Tibial nerve (tissue), 4 donors: ENCODE results near the gene PLCL2. TPM values are rescaled to one million over a fixed set of nuclear protein-coding genes. Genes with fewer than 3 reads are reported as not detected.
"Not testable (repeated sequence)": the region's sequence is repeated elsewhere in the genome, so short reads cannot be mapped to it uniquely, and the experiment has no call there.

Experiments
- DNase-seq, 2 donors: peaks; one replicate each; pipeline ENCODE4 v3.0.0-alpha.2; 2019; ENCODE audit warnings: low spot score in 2 of 2
- H3K27ac ChIP-seq, 4 donors: fragments of 200-600 bp; sonication (generic) in 3 of 4; one replicate each; pipeline ENCODE4 v1.5.1; 2017 to 2019; ENCODE audit warnings: mild to moderate bottlenecking in 1 of 4
- H3K27me3 ChIP-seq, 2 donors: fragments of 200-600 bp; sonication (generic) in 1 of 2; one replicate each; pipeline versions ENCODE4 v1.5.1 to v1.6.0; 2017 to 2019
- H3K36me3 ChIP-seq, 3 donors: fragments of 200-600 bp; sonication (generic); one replicate each; pipeline ENCODE4 v1.5.1; 2018 to 2019
- H3K4me1 ChIP-seq, 4 donors: fragments of 200-600 bp; sonication (generic) in 3 of 4; one replicate each; pipeline ENCODE4 v1.5.1; 2017 to 2019
- H3K4me3 ChIP-seq, 4 donors: fragments of 200-600 bp; sonication (generic) in 3 of 4; one replicate each; pipeline ENCODE4 v1.5.1; 2017 to 2019; ENCODE audit warnings: mild to moderate bottlenecking in 1 of 4, moderate library complexity in 1 of 4
- H3K9me3 ChIP-seq, 4 donors: fragments of 200-600 bp; sonication (generic) in 3 of 4; one replicate each; pipeline ENCODE4 v1.5.1; 2017 to 2019
- CTCF ChIP-seq, 5 experiments: fragments of 200-600 bp in 3 of 5; fragments of 450-650 bp in 2 of 5; sonication (generic) in 3 of 5; IDR thresholded peaks; one replicate each; pipeline ENCODE4 v1.5.1; 2016 to 2019; ENCODE audit warnings: antibody characterized with exemption in 5 of 5, mild to moderate bottlenecking in 3 of 5, moderate library complexity in 2 of 5
- EP300 ChIP-seq, 2 donors: sonication (generic); formaldehyde crosslinking; IDR thresholded peaks; one replicate each; pipeline ENCODE4 v1.6.1; 2017; ENCODE audit warnings: antibody characterized with exemption in 2 of 2, mild to moderate bottlenecking in 1 of 2
- POLR2A ChIP-seq, 2 donors: fragments of 450-650 bp; IDR thresholded peaks; one replicate each; pipeline ENCODE4 v1.6.1; 2017; ENCODE audit warnings: antibody characterized with exemption in 2 of 2, mild to moderate bottlenecking in 2 of 2, moderate library complexity in 2 of 2
- WGBS, 2 donors: methylation state at CpG; one replicate each; pipeline ENCODE4 v1.1.5; 2018; 5-methylcytosine and 5-hydroxymethylcytosine counted together
- total RNA-seq, 4 donors: library from RNA; depleted of rRNA; stranded (reverse); fragments of >200 nt; gene quantifications; one replicate each; pipeline ENCODE4 v1.1.0, GENCODE V29; 2016

Gene PLCL2
- total RNA-seq, 4 donors from 2014 or later: 17.7 to 39.3 (median 29.0) TPM

DNA sequence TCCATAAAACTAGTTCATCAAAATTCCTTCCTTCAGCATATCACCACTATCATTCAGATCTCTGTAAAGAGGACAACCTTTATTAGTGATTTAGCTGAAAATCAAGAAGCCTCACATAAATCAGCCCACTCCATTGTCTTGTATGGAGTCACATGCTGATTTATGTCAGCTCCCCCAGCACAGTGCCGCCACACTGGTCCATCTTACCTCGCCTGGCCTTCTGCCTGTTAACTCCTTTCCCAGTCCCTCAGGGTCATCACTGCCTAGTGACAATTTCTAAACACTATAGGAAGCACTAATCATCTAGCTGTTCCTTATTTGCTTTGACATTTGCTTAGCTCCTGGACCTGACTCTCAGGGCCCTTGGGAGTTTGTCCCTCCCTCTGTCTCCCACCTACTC, 75.4 kb downstream of the PLCL2 start:
- no peaks in the 10 kb centered on the region for H3K27me3 ChIP-seq
- H3K9me3 ChIP-seq: peaks cover 0 to 10% (median 1%) of the 10 kb centered on the region in 4 donors
- no peak for DNase-seq
- no peaks in the 10 kb centered on the region for H3K4me1 ChIP-seq
- 92 to 100% methylated on average over 2 of the region's 2 CpGs for WGBS, 2 donors
- TF ChIP-seq CTCF (IDR thresholded peaks at IDR 0.05) (no peak), POLR2A (IDR thresholded peaks at IDR 0.05) (no peak), EP300 (IDR thresholded peaks at IDR 0.05) (no peak)
- no peak overlapping the region for H3K4me3 ChIP-seq
- H3K36me3 ChIP-seq: no peaks in the 10 kb centered on the region
- H3K27ac ChIP-seq: no peak overlapping the region

GRCh38 chr3:16961621-16962205, 77.0 kb downstream of the PLCL2 start:
- Histone ChIP-seq H3K4me3 (no peak overlapping the region), H3K36me3 (no peaks in the 10 kb centered on the region), H3K9me3 (peaks cover 0 to 14% (median 2%) of the 10 kb centered on the region in 4 donors), H3K4me1 (no peaks in the 10 kb centered on the region), H3K27ac (no peak overlapping the region), H3K27me3 (no peaks in the 10 kb centered on the region)
- TF ChIP-seq POLR2A (IDR thresholded peaks at IDR 0.05) (no peak), EP300 (IDR thresholded peaks at IDR 0.05) (no peak), CTCF (IDR thresholded peaks at IDR 0.05) (no peak)
- WGBS, 2 donors: 78 to 84% methylated on average over 4 of the region's 4 CpGs
- DNase-seq: no peak

GRCh38 chr3:16975083-16975482, 90.3 kb downstream of the PLCL2 start:
- 63 to 65% methylated on average over 3 of the region's 3 CpGs for WGBS, 2 donors

DNA sequence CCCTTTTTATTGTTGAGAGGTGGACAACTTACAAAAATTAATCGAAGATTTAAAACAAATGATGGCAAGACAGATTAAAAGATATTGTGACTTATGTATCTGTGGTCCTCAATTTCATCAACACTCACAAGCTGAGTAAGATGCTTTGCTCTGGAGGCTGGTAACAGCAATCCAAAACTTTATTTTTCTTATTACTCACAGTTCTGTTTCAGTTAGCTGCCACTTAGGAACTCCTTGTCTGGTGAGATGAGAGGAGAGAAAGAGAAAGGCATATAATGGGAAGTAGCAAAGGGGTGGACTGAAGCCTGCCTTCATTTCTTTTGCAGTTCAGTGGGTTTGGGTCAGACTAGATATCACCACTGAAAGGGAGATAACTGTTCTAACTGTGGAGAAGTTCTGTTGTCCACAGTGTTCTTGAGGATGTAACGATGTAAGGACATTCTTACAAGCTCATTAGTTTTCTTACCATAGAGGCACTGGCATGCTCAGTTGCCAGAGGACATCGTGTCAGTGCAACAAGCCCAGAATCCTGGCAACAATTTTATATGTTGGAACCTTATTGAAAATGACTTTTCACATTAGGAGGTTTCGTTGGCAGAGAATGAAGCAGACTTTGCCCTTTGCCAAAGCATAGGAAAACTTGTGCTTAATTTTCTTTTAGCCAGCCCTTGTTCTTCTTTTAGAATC, 93.6 kb downstream of the PLCL2 start:
- Histone ChIP-seq H3K36me3 (no peaks in the 10 kb centered on the region), H3K9me3 (peaks cover 0 to 2% (median 0%) of the 10 kb centered on the region in 4 donors), H3K4me1 (no peaks in the 10 kb centered on the region), H3K27ac (no peak overlapping the region), H3K4me3 (no peak overlapping the region), H3K27me3 (no peaks in the 10 kb centered on the region)
- DNase-seq: no peak
- TF ChIP-seq EP300 (IDR thresholded peaks at IDR 0.05): no peak
- TF ChIP-seq CTCF (IDR thresholded peaks at IDR 0.05): no peak
- TF ChIP-seq POLR2A (IDR thresholded peaks at IDR 0.05): no peak
- WGBS, 2 donors: 79 to 92% methylated on average over 4 of the region's 4 CpGs

More at GRCh38 chr3:16975083-16975482, 90.3 kb downstream of the PLCL2 start:
- Histone ChIP-seq H3K27ac (no peak overlapping the region), H3K4me1 (no peaks in the 10 kb centered on the region), H3K4me3 (no peak overlapping the region), H3K9me3 (peaks cover 0 to 14% (median 0%) of the 10 kb centered on the region in 4 donors), H3K27me3 (no peaks in the 10 kb centered on the region), H3K36me3 (no peaks in the 10 kb centered on the region)
- no peak for DNase-seq
- TF ChIP-seq POLR2A (IDR thresholded peaks at IDR 0.05) (no peak), EP300 (IDR thresholded peaks at IDR 0.05) (no peak), CTCF (IDR thresholded peaks at IDR 0.05) (no peak)

DNA sequence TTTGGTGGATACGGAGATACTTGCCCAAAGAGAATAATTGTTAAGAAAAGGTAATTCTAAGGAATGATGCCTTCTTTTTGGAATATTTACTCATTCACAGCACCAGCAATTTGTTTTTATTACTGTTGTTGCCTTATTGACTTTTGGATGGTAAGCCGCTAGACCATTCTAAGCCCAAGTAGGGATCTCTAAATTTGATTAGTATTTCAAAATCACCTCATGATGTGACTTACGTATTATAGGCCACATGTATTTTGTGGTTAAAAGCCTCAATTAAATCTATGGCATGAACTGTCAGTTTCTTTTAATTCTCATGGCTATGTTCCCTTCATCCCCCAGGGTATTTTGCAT, 94.1 kb downstream of the PLCL2 start:
- TF ChIP-seq EP300 (IDR thresholded peaks at IDR 0.05) (no peak), CTCF (IDR thresholded peaks at IDR 0.05) (no peak), POLR2A (IDR thresholded peaks at IDR 0.05) (no peak)
- Histone ChIP-seq H3K9me3 (no peaks in the 10 kb centered on the region), H3K4me1 (no peaks in the 10 kb centered on the region), H3K4me3 (no peak overlapping the region), H3K36me3 (no peaks in the 10 kb centered on the region), H3K27me3 (no peaks in the 10 kb centered on the region), H3K27ac (no peak overlapping the region)
- DNase-seq: no peak
- WGBS, 2 donors: 61 to 76% methylated on average over 3 of the region's 3 CpGs

- not testable (repeated sequence) for H3K9me3 ChIP-seq, H3K27ac ChIP-seq, H3K4me3 ChIP-seq, H3K4me1 ChIP-seq, H3K27me3 ChIP-seq, DNase-seq, H3K36me3 ChIP-seq
- WGBS, 2 donors: 95 to 100% methylated on average over 5 to 8 of the region's 43 CpGs
Measured at GRCh38 chr3:16979769-16980515, 95.2 kb downstream of the PLCL2 start.

GRCh38 chr3:16980526-16980925, 95.8 kb downstream of the PLCL2 start:
- DNase-seq, H3K27ac ChIP-seq, H3K36me3 ChIP-seq, H3K9me3 ChIP-seq, H3K4me3 ChIP-seq, H3K27me3 ChIP-seq, H3K4me1 ChIP-seq: not testable (repeated sequence)
- 100% methylated on average over 3 of the region's 26 CpGs; no CpG with 5 or more reads in 1 of the 2 donors for WGBS, 2 donors
